HG03064 (cell line): ENCODE data around the gene TMEM184B.

Source experiments
- ATAC-seq: cut with Tn5 transposase; IDR thresholded peaks from one replicate; pipeline ENCODE4 v1.9.1; 2021; ENCODE audit warnings: low read depth; ENCODE audit not compliant: unreplicated experiment

Gene TMEM184B

DNA sequence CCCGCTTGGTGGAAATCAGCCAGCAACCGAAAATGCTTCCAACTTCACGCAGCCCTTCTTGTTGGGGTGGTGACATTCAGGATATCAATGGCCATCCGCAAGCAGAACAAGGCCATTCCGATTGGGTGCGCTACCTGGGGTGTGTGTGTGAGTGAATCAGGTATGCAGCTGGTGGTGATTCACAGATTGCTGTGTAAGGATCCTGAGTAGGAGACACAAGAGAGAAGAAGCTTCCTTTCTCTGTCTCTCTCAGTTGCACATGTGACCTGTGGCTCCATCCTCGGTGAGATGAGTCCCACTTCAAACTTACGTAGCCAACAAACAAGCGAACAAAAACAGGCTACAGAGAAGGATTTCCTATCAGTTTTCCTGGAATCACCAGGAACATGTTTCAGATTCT lies 9.6 kb upstream of the TMEM184B start:
- no peak for ATAC-seq

DNA sequence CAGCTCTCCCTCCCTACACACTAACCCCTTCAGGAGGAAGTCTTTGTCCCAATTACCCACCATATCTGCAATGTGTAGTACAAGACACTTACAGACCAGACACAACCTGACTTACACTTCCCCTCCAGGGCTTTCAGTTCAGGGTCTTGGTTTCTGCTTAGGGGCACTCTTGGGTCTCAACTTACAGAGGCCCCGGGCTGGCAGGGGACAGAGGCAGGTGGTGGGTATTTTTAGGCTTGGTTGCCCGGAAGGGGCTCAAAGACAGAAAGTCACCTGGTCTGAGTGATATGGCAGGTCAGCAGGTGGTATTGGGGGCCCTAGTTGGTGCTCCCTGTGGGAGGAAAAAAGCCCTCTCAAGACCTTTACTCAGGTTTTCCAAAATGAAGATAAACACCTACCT lies 3.4 kb upstream of the TMEM184B start:
- ATAC-seq = no peak

DNA sequence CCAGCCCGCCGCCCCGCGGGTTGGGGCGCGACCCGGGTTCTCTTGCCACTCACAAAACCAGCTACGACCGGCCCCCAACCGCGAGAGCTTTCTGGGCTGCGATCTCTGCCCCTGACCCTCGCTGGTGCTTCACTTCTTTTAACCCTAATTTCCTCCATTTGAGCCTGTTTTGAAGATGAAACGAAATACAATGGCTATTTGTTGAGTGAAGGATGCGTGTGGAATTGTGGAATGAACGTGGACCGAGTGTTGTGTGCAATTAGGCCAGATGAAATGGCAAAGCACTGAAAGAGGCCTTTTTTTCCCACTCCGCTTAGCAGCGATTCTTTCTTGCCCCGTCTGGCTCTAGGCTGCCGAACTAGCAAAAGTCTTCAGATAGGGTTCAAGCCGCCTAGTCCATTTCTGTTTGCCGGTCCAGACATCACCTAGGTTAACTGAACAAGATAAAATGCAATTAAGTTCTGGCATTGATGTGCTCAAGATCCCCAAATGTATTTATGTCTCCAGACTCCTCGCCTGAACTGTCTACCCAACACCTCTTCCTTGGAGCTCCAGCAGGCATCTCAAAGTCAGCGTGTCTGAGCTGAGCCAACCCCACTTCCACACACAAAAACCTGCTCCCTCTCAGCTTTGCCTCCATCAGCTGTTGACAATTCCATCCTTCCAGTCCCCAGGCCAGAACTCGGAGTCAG lies 471 bp upstream of the TMEM184B start:
- ATAC-seq = no peak

DNA sequence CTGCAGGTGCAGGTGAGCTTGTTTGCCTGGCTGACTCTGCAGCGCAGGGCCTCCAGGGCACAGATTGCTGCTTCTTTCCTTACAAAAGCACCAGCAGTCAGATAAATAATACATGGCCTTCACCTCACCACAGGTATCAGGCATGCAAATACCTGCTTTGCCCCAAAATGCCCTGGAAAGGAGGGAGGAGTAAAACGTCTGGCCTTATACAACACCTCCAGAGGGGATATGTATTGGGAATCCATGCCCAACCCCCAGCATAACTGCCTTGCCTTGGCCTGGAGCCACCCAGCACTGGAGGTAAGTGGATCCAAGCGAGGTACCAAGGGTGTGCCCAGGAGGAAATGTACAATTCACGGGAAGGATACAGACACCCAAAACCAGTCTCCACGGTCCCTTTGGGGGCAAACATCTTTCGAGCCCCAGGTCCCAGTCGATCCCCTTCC lies 860 bp downstream of the TMEM184B start:
- no peak for ATAC-seq

DNA sequence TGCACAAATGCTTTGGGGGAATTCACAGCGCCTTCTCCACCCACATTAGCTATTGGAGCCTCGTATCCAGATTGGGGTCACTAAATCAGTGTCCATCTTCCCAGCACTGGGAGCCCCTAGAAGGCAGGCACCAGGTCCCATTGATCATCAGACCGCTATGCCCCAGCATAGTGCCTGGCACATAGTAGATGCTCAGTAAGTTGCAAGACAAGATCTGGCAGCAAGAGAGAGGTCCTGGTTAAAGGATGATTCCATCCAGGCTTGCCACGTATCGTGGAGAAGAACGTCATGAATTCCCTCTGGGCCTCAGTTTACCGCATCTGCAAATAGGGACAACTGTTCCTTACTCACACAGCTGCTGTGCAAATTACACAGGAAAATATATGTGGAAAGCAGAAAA lies 1.7 kb downstream of the TMEM184B start:
- ATAC-seq = no peak

DNA sequence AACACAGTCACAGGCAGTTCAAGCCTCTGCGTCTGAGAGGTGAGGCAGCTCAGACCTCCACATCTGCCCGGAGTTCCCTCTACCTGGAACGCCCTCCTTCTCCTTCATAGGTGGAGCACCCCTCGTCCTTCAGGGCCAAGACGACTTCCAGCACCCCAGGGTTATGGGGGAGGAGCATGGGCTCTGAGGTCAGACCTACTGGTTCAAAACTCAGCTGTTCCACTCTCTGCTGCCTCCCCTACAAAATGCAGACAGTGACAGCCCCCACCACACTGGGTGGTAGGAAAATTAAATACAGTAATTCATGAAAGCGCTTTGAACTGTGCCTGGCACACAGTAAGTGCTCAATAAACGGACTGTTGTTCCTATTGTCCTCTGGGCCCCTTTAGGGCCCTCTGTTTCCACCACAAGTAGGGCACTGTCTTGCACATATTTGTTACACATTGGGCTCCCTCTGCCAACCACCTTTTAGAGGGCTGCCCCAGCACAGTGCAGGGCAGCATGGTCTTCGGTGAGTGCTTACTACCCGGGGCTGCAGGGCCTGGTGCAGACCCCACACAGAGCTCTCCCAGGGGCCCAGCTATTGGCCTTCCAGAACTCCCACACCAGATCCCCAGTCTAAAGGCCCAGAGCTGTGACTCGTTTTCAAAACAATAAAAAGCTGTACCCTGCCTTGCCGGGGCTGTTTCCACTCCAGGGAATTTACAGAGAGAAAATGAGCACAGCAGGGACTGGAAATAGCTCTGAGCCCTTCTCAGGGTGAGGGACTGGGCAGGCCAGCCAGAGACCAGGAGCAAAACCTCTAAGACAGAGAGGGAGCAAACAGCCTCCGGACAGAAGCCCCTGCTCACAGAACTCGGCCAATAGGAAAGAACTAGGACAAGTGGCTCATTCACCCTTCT lies 2.5 kb downstream of the TMEM184B start:
- no peak for ATAC-seq

DNA sequence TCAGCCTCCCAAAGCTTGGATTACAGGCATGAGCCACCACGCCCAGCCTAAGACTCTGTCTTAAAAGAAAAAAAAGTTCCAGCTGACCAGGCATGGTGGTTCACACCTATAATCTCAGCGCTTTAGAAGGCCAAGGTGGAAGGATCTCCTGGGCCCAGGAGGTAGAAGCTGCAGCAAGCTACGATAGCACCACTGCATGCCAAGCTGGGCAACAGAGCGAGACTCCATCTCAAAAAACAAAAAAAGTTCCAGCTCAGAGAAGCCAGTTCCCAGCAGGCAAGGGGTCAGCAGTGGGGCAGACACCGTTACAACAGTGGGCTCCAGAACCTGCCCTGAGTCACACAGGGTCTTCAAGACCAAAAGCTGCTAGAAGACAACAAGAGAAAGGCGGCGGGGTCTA lies 3.3 kb downstream of the TMEM184B start:
- no peak for ATAC-seq

DNA sequence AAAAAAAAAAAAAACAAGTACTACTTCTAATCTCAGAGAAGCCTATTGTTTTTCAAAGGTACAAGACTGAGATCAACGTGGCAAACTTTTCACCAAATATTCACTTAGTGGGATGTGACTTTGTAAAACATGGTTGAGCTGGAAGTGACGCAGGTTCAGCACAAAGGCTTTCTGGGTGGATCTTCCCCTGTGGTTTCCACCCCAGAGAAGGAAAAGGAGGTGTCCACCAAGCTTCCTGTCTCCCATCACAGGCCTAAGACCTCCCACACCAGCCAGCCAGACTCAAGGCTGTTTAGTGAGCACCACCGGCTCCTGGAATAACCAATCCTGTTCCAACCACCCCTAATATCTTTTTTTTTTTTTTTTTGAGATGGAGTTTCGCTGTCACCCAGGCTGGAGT lies 5.7 kb downstream of the TMEM184B start:
- ATAC-seq = no peak

DNA sequence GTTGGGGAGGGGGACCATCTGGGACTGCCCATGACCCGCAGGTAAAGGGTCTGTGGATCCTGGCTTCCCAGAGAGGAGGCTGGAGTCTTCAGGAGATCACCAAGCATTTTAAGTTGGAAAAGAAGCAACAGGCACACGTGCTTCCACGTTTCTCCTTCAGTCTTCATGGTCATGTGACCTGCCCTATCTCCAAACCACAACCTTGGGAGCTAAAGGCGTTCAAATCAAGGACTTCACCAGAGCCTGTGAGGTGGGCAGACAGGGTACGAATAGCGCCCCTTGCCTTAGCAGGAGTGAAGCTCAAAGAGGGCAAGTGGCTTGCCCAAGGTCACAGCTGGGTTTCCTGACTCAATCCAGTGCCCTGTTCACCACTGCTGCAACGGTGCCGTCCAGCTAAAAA lies 6.7 kb downstream of the TMEM184B start:
- no peak for ATAC-seq

DNA sequence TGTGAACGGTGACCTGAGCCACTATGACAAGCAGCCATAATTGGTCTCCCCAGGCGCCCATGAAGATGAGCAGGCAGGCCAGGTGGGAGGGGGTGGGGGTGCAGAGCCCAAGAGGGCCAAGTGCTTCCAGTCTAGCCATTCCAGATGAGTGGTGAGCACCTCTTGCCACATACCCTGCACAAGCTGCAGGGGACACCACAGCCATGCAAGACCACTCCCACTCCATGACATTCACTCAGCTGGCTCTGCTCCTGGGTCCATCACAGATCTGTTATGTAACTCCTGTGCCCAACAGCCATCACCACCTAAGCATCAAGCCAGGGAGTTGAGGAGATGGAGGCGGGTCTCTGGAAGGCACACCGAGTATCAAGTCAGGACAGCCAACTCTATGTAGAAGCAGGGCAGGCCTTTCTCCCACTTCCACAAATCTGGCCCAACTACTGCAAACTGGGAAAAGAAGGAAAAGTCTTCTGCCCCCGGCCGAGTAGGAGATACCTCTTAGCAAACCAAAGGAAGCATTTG lies 8.4 kb downstream of the TMEM184B start:
- no peak for ATAC-seq

DNA sequence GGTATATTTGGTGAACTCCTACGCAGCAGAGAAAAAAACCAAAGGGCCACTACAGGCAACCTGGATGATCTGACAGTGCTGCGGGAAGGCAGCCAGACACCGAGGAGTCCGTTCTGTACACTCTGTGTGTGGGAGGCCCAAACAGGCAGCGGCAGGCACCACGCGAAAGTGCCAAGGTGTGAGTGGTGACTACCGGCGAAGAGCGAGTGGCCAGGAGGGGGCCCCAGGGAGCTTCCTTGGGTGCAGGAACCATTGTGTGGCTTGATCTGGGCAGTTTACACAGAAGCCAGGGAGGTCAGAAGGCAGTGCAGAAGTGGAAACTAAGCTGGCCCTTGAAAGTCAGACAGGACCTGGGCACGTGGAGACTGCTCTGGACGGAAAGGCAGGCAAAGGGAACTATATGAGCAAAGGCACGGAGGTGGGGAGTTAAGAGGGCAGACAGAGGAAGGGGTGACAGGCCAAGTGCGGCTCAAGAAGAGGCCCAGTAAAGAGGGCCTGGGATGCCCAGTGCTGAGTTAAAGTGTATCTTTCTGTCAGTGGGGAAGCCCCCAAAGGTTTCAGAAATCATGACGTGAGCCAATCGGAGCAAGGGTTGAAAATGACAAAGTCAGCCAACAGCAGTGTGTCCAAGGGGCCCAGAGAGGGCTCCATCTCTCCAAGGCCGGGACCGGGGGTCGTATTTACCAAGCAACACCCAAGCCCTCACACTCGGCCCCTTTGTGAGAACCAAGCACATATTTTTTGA lies 10.6 kb downstream of the TMEM184B start:
- ATAC-seq = no peak

DNA sequence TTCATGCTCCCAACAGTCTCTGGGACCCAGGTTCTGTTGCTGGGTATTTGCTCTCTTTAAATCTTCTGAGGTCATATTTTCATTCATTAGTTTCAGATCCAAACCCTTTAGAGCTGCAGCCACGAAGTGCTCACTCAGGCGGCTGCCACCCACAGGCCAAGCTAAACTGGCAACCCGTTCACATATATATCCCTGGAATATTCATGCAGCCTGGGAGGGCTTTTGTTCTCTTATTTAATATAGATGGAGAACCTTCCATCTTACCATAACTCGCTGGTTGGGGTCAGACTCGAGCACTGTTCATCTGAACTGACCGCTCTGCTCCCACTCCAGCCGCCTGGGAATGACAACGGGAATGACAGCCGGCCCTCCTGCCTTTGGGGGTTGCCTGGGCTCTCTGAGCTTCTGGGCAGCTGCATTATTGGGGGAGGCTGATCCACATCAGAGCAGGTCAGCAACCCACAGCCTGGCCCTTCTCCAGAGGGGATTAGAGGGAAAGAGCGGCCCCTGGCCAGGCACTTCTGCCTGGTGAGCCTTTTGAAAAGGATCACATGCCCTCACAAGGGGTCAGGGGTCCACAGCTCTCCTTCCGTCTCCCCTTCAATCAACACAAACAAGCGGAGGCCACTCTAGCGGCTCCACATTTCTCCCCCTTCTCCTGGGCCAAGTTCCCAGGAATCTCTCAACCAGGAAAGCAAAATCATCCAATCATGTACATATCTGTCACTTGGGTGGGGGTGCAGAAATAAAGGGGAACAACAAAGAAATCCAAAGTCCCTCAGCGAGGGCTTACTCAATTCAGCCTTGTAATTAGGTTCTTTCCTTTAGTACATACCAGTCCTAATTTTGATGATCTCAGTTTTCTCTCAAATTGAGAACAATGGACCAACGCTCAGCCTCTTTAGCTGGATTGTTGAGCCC lies 11.8 kb downstream of the TMEM184B start:
- ATAC-seq = no peak

DNA sequence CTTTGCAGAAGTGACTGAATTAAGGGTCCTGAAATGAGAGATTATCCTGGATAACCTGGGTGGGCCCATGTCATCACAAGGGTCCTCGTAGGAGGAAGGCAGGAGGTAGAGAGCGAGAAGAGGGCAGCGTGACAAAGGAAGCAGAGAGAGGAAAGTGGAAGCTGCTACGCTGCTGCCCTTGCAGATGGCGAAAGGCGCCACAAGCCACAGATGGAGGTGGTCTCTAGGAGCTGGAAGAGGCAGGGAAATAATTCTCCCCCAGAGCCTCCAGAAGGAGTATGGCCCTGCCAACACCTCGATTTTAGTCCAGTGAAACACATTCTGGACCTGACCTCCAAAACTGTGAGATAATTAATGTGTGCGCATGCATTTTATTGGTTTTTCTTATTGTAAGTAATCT lies 13.4 kb downstream of the TMEM184B start:
- no peak for ATAC-seq

DNA sequence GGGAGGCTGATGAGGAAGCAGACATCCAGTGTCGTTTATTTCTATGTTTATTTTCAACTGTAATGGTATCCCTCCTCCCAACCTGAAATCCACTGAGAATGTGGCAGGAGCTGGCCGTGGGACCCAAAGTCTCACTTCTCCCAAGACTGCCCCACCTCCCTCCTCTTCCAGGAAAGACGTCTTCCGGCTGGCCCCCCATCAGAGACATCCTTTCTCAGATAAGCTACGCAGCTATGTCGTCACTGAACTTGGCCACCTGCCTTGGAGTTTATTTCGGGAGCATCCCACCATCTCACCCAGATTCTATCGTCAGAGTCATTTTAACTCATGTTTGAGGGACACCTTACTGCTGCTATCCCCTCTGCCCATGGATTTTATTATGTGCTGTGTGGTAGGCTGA lies 13.9 kb downstream of the TMEM184B start:
- ATAC-seq = no peak

DNA sequence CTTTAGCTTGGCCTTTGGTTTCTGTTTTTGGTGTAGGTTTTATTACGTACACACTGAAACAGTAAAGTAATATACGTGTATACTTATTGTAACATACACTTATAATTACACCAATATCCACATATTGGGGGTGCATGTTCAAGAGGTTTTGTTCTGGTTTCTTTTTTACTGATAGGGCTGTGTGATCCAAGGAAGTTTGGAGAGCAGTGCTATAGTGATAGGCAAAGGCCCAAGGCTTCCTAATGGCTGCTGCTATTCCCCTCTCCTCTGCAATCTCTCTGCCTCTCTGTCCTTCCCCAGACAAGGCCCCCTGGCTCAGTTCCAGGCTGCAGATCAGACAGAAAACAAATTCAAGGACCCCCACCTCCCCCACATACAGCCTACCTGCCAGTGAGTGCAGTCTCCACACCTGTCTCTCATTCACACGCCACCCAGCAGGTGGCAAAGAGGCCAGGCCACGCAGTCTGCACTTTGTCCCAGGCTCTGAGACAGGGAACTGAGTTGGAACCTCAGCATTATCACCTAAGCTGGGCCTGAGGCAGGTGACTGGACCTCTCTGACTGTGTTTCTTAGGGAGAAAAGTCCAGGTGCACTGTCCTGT lies 15.1 kb downstream of the TMEM184B start:
- no peak for ATAC-seq

DNA sequence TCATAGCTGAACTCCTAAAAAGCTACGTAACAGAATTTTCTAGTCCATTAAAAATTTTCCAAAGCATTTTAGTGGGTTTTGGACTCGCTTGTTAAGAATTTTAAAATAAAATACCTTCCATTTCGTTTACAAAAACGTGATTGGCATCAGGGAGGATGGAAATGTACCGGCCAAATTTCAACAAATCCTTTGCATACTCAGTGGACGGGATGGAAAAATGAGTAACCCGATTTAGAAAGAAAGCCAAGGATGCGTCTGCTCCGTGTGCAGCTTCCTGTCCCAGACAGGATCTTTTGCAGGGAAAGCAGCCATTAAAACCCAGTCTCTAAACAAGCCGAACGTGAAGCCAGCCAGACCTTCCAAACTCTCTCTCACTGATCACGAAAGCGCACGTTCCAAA lies 15.6 kb downstream of the TMEM184B start:
- no peak for ATAC-seq

DNA sequence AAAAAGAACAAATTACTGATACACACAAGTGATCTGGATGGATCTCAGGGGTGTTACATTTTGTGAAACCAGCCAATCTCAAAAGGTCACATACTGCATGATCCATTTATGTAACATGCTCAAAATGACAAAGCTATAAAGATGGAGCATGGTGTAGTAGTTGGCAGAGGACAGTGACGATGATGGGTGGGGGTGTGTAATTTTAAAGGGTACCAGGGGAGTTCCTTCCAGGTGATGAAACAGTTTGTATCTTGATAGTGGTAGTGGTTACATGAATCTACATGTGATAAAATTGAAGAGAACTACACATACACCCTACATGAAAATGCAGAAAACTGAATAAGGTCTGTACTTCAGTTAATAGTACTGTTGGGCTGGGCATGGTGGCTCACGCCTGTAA lies 17.1 kb downstream of the TMEM184B start:
- ATAC-seq = no peak

DNA sequence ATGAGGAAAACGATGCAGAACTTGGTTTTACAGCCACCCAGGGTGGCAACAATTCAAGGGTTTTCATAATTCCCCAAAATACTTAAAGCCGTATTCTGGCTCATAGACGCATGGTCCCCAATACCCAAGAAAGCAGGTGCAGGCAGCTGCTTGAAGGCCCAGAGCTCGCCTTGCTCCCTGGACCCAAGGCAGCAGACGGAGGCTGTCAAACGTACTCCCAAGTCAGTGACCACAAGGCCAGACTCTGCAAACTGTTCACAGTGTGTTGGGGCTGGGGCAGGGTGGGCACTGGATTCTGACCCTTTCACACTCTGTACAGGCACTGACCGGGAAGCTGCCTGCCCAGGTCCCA lies 21.5 kb downstream of the TMEM184B start:
- ATAC-seq = no peak

DNA sequence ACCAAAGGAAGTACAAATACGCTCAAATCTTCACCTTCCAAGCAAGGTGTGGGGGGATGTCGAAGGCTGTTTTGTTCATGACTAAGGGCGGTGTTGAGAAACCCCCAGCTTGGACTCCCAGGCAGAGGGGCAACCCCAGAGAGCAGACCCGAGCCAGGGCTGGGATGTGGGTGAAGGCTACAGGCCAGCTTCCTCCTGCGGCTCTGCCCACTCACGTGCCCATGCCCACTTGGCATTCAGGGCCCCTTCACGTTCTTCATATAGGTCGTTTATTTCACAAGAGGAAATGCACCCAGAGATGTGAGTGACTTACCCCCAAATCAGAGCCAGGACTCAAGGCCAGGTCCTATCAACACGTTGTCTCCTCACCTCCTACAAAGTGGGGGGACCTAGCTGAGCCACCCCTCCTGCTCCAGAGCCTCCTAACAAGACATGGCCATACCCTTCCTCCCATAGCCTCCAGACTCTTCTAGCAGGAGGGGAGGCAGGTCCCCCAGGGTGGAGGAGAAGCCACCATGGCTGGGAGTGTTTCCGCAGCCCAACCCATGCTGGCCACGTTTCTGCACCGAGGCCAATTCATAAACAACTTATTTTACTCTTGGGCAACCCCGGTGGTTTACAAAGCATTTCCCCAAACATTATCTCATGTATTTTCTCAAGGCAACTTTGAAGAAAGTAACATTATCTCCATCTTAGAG lies 22.0 kb downstream of the TMEM184B start:
- ATAC-seq = no peak
